C4-2B (cell line): ENCODE results near the gene UBQLNL.

Experiments used
- ZFX ChIP-seq: fragments of 450-650 bp; IDR thresholded peaks from 2 replicates; pipeline ENCODE4 v1.6.1; 2017
- TF ChIP-seq, protein P1 (sequence below): fragments of 450-650 bp; conservative IDR thresholded peaks from 2 replicates; pipeline ENCODE4 v1.5.1; 2017; ENCODE audit warnings: mild to moderate bottlenecking

- TF ChIP-seq, protein P1, sequence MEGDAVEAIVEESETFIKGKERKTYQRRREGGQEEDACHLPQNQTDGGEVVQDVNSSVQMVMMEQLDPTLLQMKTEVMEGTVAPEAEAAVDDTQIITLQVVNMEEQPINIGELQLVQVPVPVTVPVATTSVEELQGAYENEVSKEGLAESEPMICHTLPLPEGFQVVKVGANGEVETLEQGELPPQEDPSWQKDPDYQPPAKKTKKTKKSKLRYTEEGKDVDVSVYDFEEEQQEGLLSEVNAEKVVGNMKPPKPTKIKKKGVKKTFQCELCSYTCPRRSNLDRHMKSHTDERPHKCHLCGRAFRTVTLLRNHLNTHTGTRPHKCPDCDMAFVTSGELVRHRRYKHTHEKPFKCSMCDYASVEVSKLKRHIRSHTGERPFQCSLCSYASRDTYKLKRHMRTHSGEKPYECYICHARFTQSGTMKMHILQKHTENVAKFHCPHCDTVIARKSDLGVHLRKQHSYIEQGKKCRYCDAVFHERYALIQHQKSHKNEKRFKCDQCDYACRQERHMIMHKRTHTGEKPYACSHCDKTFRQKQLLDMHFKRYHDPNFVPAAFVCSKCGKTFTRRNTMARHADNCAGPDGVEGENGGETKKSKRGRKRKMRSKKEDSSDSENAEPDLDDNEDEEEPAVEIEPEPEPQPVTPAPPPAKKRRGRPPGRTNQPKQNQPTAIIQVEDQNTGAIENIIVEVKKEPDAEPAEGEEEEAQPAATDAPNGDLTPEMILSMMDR, result no peak
- no peak for TF ChIP-seq ZFX
Measured at GRCh38 chr11:5534046-5534445, 17.5 kb upstream of the UBQLNL start.
